Measurements from ENCODE around the gene INSL4.

Gene INSL4

GRCh38 chr9:5264219-5264595 is 33.0 kb downstream of the INSL4 start:
- Histone ChIP-seq H3K4me1 (ENCODE audit: control insufficient read depth, insufficient read depth, low read length) (no peaks in the 10 kb centered on the region), H3K36me3 (ENCODE audit: control insufficient read depth, insufficient read depth, low read length) (no peaks in the 10 kb centered on the region), H3K27me3 (ENCODE audit: control insufficient read depth, insufficient read depth, low read length) (no peaks in the 10 kb centered on the region), H3K27ac (ENCODE audit: low read depth, low read length) (no peak overlapping the region), H3K4me3 (ENCODE audit: low read length) (no peak overlapping the region), H3K9ac (ENCODE audit: low read length) (no peak overlapping the region)

GRCh38 chr9:5265939-5266338 is 34.7 kb downstream of the INSL4 start:
- no peaks in the 10 kb centered on the region for H3K36me3 ChIP-seq (ENCODE audit: control insufficient read depth, insufficient read depth, low read length)
- H3K4me1 ChIP-seq (ENCODE audit: control insufficient read depth, insufficient read depth, low read length): no peaks in the 10 kb centered on the region
- H3K4me3 ChIP-seq (ENCODE audit: low read length): no peak overlapping the region

GRCh38 chr9:5269249-5269715 is 38.1 kb downstream of the INSL4 start:
- H3K4me3 ChIP-seq (ENCODE audit: low read length): no peak overlapping the region
- H3K36me3 ChIP-seq (ENCODE audit: control insufficient read depth, insufficient read depth, low read length): no peaks in the 10 kb centered on the region
- H3K27me3 ChIP-seq (ENCODE audit: control insufficient read depth, insufficient read depth, low read length): no peaks in the 10 kb centered on the region
- no peaks in the 10 kb centered on the region for H3K4me1 ChIP-seq (ENCODE audit: control insufficient read depth, insufficient read depth, low read length)
- no peak overlapping the region for H3K27ac ChIP-seq (ENCODE audit: low read depth, low read length)
- no peak overlapping the region for H3K9ac ChIP-seq (ENCODE audit: low read length)

More at GRCh38 chr9:5265939-5266338, 34.7 kb downstream of the INSL4 start:
- no peaks in the 10 kb centered on the region for H3K27me3 ChIP-seq (ENCODE audit: control insufficient read depth, insufficient read depth, low read length)
- H3K9ac ChIP-seq (ENCODE audit: low read length): no peak overlapping the region
- no peak overlapping the region for H3K27ac ChIP-seq (ENCODE audit: low read depth, low read length)

GRCh38 chr9:5274770-5275169 is 43.6 kb downstream of the INSL4 start:
- H3K4me3 ChIP-seq (ENCODE audit: low read length): no peak overlapping the region
- no peak overlapping the region for H3K27ac ChIP-seq (ENCODE audit: low read depth, low read length)
- H3K36me3 ChIP-seq (ENCODE audit: control insufficient read depth, insufficient read depth, low read length): no peaks in the 10 kb centered on the region
- H3K27me3 ChIP-seq (ENCODE audit: control insufficient read depth, insufficient read depth, low read length): no peaks in the 10 kb centered on the region
- H3K4me1 ChIP-seq (ENCODE audit: control insufficient read depth, insufficient read depth, low read length): no peaks in the 10 kb centered on the region
- H3K9ac ChIP-seq (ENCODE audit: low read length): no peak overlapping the region

GRCh38 chr9:5278486-5278885 is 47.3 kb downstream of the INSL4 start:
- no peaks in the 10 kb centered on the region for H3K27me3 ChIP-seq (ENCODE audit: control insufficient read depth, insufficient read depth, low read length)
- no peaks in the 10 kb centered on the region for H3K4me1 ChIP-seq (ENCODE audit: control insufficient read depth, insufficient read depth, low read length)
- no peak overlapping the region for H3K9ac ChIP-seq (ENCODE audit: low read length)
- H3K36me3 ChIP-seq (ENCODE audit: control insufficient read depth, insufficient read depth, low read length): no peaks in the 10 kb centered on the region
- no peak overlapping the region for H3K27ac ChIP-seq (ENCODE audit: low read depth, low read length)
- no peak overlapping the region for H3K4me3 ChIP-seq (ENCODE audit: low read length)
